ENCODE measurements around the gene KIFBP.

The KIFBP gene

GRCh38 chr10:69044546-69044945 is 55.9 kb downstream of the KIFBP start:
- H3K23ac ChIP-seq (ENCODE audit: low read depth, low read length, poor library complexity) = no peak overlapping the region
- H2BK15ac ChIP-seq (ENCODE audit: low read length) = no peak overlapping the region
- H3K27ac ChIP-seq (replicated peaks; ENCODE audit: low read length) = no peak overlapping the region
- H2AK5ac ChIP-seq (ENCODE audit: low read depth, low read length) = no peak overlapping the region
- H3K9ac ChIP-seq (ENCODE audit: low read depth, low read length, poor library complexity) = no peak overlapping the region
- H3K4me3 ChIP-seq (ENCODE audit: low read length in 2 of 2) = no peak overlapping the region
- H2AFZ ChIP-seq (ENCODE audit: low read length) = peak overlapping the region; percentile 69
- no peaks in the 10 kb centered on the region for H3K79me1 ChIP-seq (ENCODE audit: low read depth, low read length)
- H3K36me3 ChIP-seq (replicated peaks in 1 of 2; ENCODE audit: control insufficient read depth in 2 of 2, insufficient read depth in 2 of 2, low read length in 2 of 2) = no peaks in the 10 kb centered on the region
- H3K14ac ChIP-seq (ENCODE audit: low read length) = no peak overlapping the region
- no peak overlapping the region for H4K8ac ChIP-seq (ENCODE audit: low read depth, low read length)
- no peak overlapping the region for H3K4me2 ChIP-seq (ENCODE audit: insufficient read depth, low read length, poor library complexity, severe bottlenecking)
- peaks cover 0 to 1% of the 10 kb centered on the region in 2 donors for H3K9me3 ChIP-seq (replicated peaks in 1 of 2; ENCODE audit: control insufficient read depth in 2 of 2, insufficient read depth in 1 of 2, low read depth in 1 of 2, low read length in 2 of 2)
- no peak overlapping the region for H3K18ac ChIP-seq (ENCODE audit: low read length)
- no peaks in the 10 kb centered on the region for H3K4me1 ChIP-seq (ENCODE audit: control insufficient read depth in 2 of 2, insufficient read depth in 1 of 2, low read depth in 1 of 2, low read length in 2 of 2)
- H2BK5ac ChIP-seq (ENCODE audit: low read length) = no peak overlapping the region
- H3K27me3 ChIP-seq (ENCODE audit: control insufficient read depth in 3 of 3, insufficient read depth in 3 of 3, low read depth in 1 of 3, low read length in 3 of 3) = peaks cover 0 to 2% (median 0%) of the 10 kb centered on the region in 3 experiments
- H4K91ac ChIP-seq (ENCODE audit: low read depth, low read length, poor library complexity) = no peak overlapping the region
- no peak overlapping the region for H2BK120ac ChIP-seq (ENCODE audit: low read depth, low read length)
- H3K4ac ChIP-seq (ENCODE audit: low read length) = no peak overlapping the region
- no peak for DNase-seq (ENCODE audit: low spot score)
- WGBS, 2 donors (ENCODE audit: extremely low coverage in 2 of 2, insufficient read length in 2 of 2, insufficient replicate concordance in 1 of 2) = no CpG with 5 or more reads among the region's 1 CpG
- H2BK12ac ChIP-seq (ENCODE audit: low read length) = no peak overlapping the region

DNA sequence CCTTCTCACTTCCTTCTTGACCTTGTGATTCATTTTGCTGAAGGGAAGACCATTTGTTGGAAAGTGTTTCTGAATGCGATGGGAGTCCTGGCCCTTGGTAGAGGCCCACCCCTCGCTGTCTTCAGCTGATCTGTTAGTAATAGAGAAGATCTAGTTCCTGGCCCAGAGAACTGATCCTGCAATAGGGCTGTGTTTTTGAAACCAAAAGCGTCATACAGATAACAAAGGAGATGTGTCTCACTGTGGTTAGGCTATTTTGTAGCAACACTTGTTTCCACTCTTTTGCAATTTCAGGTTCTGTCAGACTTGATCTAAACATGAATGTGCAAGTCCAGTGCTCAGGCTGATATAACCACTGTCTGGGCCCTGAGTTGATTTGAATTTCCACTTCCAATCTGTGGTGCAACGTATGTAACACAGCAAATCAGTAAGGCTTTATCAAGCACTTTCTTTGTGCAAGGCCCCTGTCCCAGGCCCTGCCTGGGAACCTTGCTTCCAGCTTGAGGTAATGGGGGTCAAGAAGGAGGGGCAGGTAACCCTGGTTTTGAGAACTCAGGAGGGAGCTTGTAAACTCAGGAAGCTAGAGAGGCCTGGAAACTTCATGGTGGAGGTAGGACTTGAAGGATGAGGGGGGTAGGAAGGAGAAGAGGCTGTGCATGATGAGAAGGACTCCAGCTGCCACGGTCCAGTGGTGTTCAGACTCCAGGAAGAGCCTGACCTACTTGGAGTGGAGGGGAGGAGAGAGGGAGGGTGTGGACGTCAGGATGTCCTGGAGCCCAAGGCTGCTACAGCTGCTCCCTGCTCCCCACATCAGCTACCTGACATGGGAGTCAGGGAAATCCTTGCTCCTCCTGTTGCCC is 57.1 kb downstream of the KIFBP start:
- no peak overlapping the region for H2BK120ac ChIP-seq (ENCODE audit: low read depth, low read length)
- peaks cover 0 to 2% (median 0%) of the 10 kb centered on the region in 3 experiments for H3K27me3 ChIP-seq (ENCODE audit: control insufficient read depth in 3 of 3, insufficient read depth in 3 of 3, low read depth in 1 of 3, low read length in 3 of 3)
- H3K4me1 ChIP-seq (ENCODE audit: control insufficient read depth in 2 of 2, insufficient read depth in 1 of 2, low read depth in 1 of 2, low read length in 2 of 2) = no peaks in the 10 kb centered on the region
- H2AK5ac ChIP-seq (ENCODE audit: low read depth, low read length) = no peak overlapping the region
- H3K18ac ChIP-seq (ENCODE audit: low read length) = no peak overlapping the region
- no peak overlapping the region for H3K4me3 ChIP-seq (ENCODE audit: low read length in 2 of 2)
- H2BK12ac ChIP-seq (ENCODE audit: low read length) = no peak overlapping the region
- no peak overlapping the region for H4K8ac ChIP-seq (ENCODE audit: low read depth, low read length)
- no peak overlapping the region for H4K91ac ChIP-seq (ENCODE audit: low read depth, low read length, poor library complexity)
- no peak overlapping the region for H2BK5ac ChIP-seq (ENCODE audit: low read length)
- H2BK15ac ChIP-seq (ENCODE audit: low read length) = no peak overlapping the region
- DNase-seq (ENCODE audit: low spot score) = no peak
- no peak overlapping the region for H3K4me2 ChIP-seq (ENCODE audit: insufficient read depth, low read length, poor library complexity, severe bottlenecking)
- no CpG with 5 or more reads among the region's 6 CpGs for WGBS, 2 donors (ENCODE audit: extremely low coverage in 2 of 2, insufficient read length in 2 of 2, insufficient replicate concordance in 1 of 2)
- H3K9ac ChIP-seq (ENCODE audit: low read depth, low read length, poor library complexity) = no peak overlapping the region
- H3K4ac ChIP-seq (ENCODE audit: low read length) = no peak overlapping the region
- no peak overlapping the region for H3K14ac ChIP-seq (ENCODE audit: low read length)
- H3K27ac ChIP-seq (replicated peaks; ENCODE audit: low read length) = no peak overlapping the region
- no peak overlapping the region for H3K23ac ChIP-seq (ENCODE audit: low read depth, low read length, poor library complexity)
- H3K36me3 ChIP-seq (replicated peaks in 1 of 2; ENCODE audit: control insufficient read depth in 2 of 2, insufficient read depth in 2 of 2, low read length in 2 of 2) = no peaks in the 10 kb centered on the region
- H3K9me3 ChIP-seq (replicated peaks in 1 of 2; ENCODE audit: control insufficient read depth in 2 of 2, insufficient read depth in 1 of 2, low read depth in 1 of 2, low read length in 2 of 2) = peaks cover 0 to 1% of the 10 kb centered on the region in 2 donors
- H3K79me1 ChIP-seq (ENCODE audit: low read depth, low read length) = no peaks in the 10 kb centered on the region
- peak overlapping the region; percentile 56 for H2AFZ ChIP-seq (ENCODE audit: low read length)

- Histone ChIP-seq H3K4me3 (ENCODE audit: low read length in 2 of 2) (no peak overlapping the region), H3K9me3 (replicated peaks in 1 of 2; ENCODE audit: control insufficient read depth in 2 of 2, insufficient read depth in 1 of 2, low read depth in 1 of 2, low read length in 2 of 2) (peaks cover 0 to 1% of the 10 kb centered on the region in 2 donors), H3K79me1 (ENCODE audit: low read depth, low read length) (no peaks in the 10 kb centered on the region), H3K23ac (ENCODE audit: low read depth, low read length, poor library complexity) (no peak overlapping the region), H3K4ac (ENCODE audit: low read length) (no peak overlapping the region), H2AFZ (ENCODE audit: low read length) (no peak overlapping the region), H2BK5ac (ENCODE audit: low read length) (no peak overlapping the region), H3K27ac (replicated peaks; ENCODE audit: low read length) (no peak overlapping the region), H4K91ac (ENCODE audit: low read depth, low read length, poor library complexity) (no peak overlapping the region), H3K27me3 (ENCODE audit: control insufficient read depth in 3 of 3, insufficient read depth in 3 of 3, low read depth in 1 of 3, low read length in 3 of 3) (peaks cover 0 to 2% (median 0%) of the 10 kb centered on the region in 3 experiments), H3K36me3 (replicated peaks in 1 of 2; ENCODE audit: control insufficient read depth in 2 of 2, insufficient read depth in 2 of 2, low read length in 2 of 2) (no peaks in the 10 kb centered on the region), H2BK12ac (ENCODE audit: low read length) (no peak overlapping the region), H2BK120ac (ENCODE audit: low read depth, low read length) (no peak overlapping the region), H3K18ac (ENCODE audit: low read length) (no peak overlapping the region), H3K4me1 (ENCODE audit: control insufficient read depth in 2 of 2, insufficient read depth in 1 of 2, low read depth in 1 of 2, low read length in 2 of 2) (peaks cover 2 to 6% of the 10 kb centered on the region in 2 donors), H3K9ac (ENCODE audit: low read depth, low read length, poor library complexity) (no peak overlapping the region), H3K4me2 (ENCODE audit: insufficient read depth, low read length, poor library complexity, severe bottlenecking) (no peak overlapping the region), H3K14ac (ENCODE audit: low read length) (no peak overlapping the region), H2BK15ac (ENCODE audit: low read length) (no peak overlapping the region), H2AK5ac (ENCODE audit: low read depth, low read length) (no peak overlapping the region), H4K8ac (ENCODE audit: low read depth, low read length) (no peak overlapping the region)
- WGBS, 2 donors (ENCODE audit: extremely low coverage in 2 of 2, insufficient read length in 2 of 2, insufficient replicate concordance in 1 of 2) = no CpG with 5 or more reads among the region's 4 CpGs
- no peak for DNase-seq (ENCODE audit: low spot score)
Observed at GRCh38 chr10:69047111-69047832, 58.7 kb downstream of the KIFBP start.

DNA sequence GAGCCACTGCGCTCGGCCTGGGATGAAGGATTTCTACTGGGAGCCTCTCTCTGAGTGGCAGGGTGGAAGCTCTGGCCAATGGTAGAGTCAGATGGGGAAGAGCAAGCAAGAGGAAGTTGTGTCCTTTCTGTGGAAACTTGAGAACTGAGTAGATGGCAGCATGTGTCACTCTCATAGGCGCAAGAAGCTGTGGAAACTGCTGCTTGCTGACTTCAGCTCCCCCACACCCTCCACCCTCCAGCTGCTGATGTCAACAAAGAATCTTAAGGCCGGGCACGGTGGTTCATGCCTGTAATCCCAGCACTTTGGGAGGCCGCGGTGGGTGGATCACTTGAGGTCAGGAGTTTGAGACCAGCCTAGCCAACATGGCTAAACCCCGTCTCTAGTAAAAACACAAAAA is 59.5 kb downstream of the KIFBP start:
- no peak overlapping the region for H3K4me2 ChIP-seq (ENCODE audit: insufficient read depth, low read length, poor library complexity, severe bottlenecking)
- H3K4ac ChIP-seq (ENCODE audit: low read length) = no peak overlapping the region
- peaks cover 0 to 1% of the 10 kb centered on the region in 2 donors for H3K9me3 ChIP-seq (replicated peaks in 1 of 2; ENCODE audit: control insufficient read depth in 2 of 2, insufficient read depth in 1 of 2, low read depth in 1 of 2, low read length in 2 of 2)
- H3K79me1 ChIP-seq (ENCODE audit: low read depth, low read length) = no peaks in the 10 kb centered on the region
- H3K27ac ChIP-seq (replicated peaks; ENCODE audit: low read length) = no peak overlapping the region
- H3K23ac ChIP-seq (ENCODE audit: low read depth, low read length, poor library complexity) = no peak overlapping the region
- no peak overlapping the region for H2BK12ac ChIP-seq (ENCODE audit: low read length)
- H2BK5ac ChIP-seq (ENCODE audit: low read length) = no peak overlapping the region
- H3K18ac ChIP-seq (ENCODE audit: low read length) = no peak overlapping the region
- no peak for DNase-seq (ENCODE audit: low spot score)
- no peak overlapping the region for H3K9ac ChIP-seq (ENCODE audit: low read depth, low read length, poor library complexity)
- H4K91ac ChIP-seq (ENCODE audit: low read depth, low read length, poor library complexity) = no peak overlapping the region
- WGBS, 2 donors (ENCODE audit: extremely low coverage in 2 of 2, insufficient read length in 2 of 2, insufficient replicate concordance in 1 of 2) = no CpG with 5 or more reads among the region's 8 CpGs
- H2AK5ac ChIP-seq (ENCODE audit: low read depth, low read length) = no peak overlapping the region
- peaks cover 6 to 9% of the 10 kb centered on the region in 2 donors for H3K4me1 ChIP-seq (ENCODE audit: control insufficient read depth in 2 of 2, insufficient read depth in 1 of 2, low read depth in 1 of 2, low read length in 2 of 2)
- no peak overlapping the region for H2BK15ac ChIP-seq (ENCODE audit: low read length)
- H2AFZ ChIP-seq (ENCODE audit: low read length) = peak overlapping the region; percentile 53
- no peaks in the 10 kb centered on the region for H3K36me3 ChIP-seq (replicated peaks in 1 of 2; ENCODE audit: control insufficient read depth in 2 of 2, insufficient read depth in 2 of 2, low read length in 2 of 2)
- H2BK120ac ChIP-seq (ENCODE audit: low read depth, low read length) = no peak overlapping the region
- H3K4me3 ChIP-seq (ENCODE audit: low read length in 2 of 2) = no peak overlapping the region
- H3K14ac ChIP-seq (ENCODE audit: low read length) = no peak overlapping the region
- H4K8ac ChIP-seq (ENCODE audit: low read depth, low read length) = peak overlapping the region; percentile 25
- peaks cover 0 to 2% (median 0%) of the 10 kb centered on the region in 3 experiments for H3K27me3 ChIP-seq (ENCODE audit: control insufficient read depth in 3 of 3, insufficient read depth in 3 of 3, low read depth in 1 of 3, low read length in 3 of 3)
